OCI-LY3 (cell line): ENCODE results near the gene CAPN14.

Experiments
- H2AFZ ChIP-seq: fragments of 200-600, 300-600 bp; shearing (Covaris generic); 2 replicates; pipeline ENCODE4 v1.6.0; 2014; ENCODE audit warnings: antibody characterized with exemption, low read depth, low read length
- H3K27ac ChIP-seq: fragments of 200-600, 300-600 bp; sonication (generic); 2 replicates; pipeline ENCODE4 v1.5.1; 2014; ENCODE audit warnings: mild to moderate bottlenecking, low read length, moderate library complexity, mixed read lengths
- H3K27me3 ChIP-seq: fragments of 200-600, 300-600 bp; sonication (generic); 2 replicates; pipeline ENCODE4 v1.6.1; 2014; ENCODE audit warnings: low read depth, low read length, mixed read lengths
- H3K36me3 ChIP-seq: fragments of 200-600, 300-600 bp; sonication (generic); replicated peaks from 2 replicates; pipeline ENCODE3; 2014; ENCODE audit warnings: low read depth, low read length, mixed read lengths
- H3K4me1 ChIP-seq: fragments of 300-600, 200-600 bp; sonication (generic); 2 replicates; pipeline ENCODE4 v1.6.1; 2014; ENCODE audit warnings: low read length, mixed read lengths
- H3K4me2 ChIP-seq: fragments of 200-600, 300-600 bp; sonication (generic); 2 replicates; pipeline ENCODE4 v1.6.1; 2014; ENCODE audit warnings: low read length, mixed read lengths
- H3K4me3 ChIP-seq: fragments of 300-600, 200-600 bp; sonication (generic); 2 replicates; pipeline ENCODE4 v1.5.1; 2014; ENCODE audit warnings: antibody characterized with exemption, mild to moderate bottlenecking, low read length, moderate library complexity
- H3K79me2 ChIP-seq: fragments of 300-600, 200-600 bp; shearing (Covaris generic); 2 replicates; pipeline ENCODE4 v1.6.1; 2014; ENCODE audit warnings: mild to moderate bottlenecking, low read length, mixed read lengths
- H3K9ac ChIP-seq: fragments of 300-600, 200-600 bp; shearing (Covaris generic); 2 replicates; pipeline ENCODE4 v1.6.0; 2014; ENCODE audit warnings: mild to moderate bottlenecking, low read length, moderate library complexity
- H3K9me3 ChIP-seq: fragments of 200-600, 300-600 bp; shearing (Covaris generic); 2 replicates; pipeline ENCODE4 v1.6.1; 2014; ENCODE audit warnings: low read length, mixed read lengths; ENCODE audit not compliant: insufficient read depth
- H4K20me1 ChIP-seq: fragments of 200-600, 300-600 bp; sonication (generic); 2 replicates; pipeline ENCODE4 v1.6.1; 2016; ENCODE audit warnings: low read length, mixed read lengths; ENCODE audit not compliant: insufficient read depth
- EZH2phosphoT487 ChIP-seq: fragments of 200-600 bp; shearing (Covaris generic); IDR thresholded peaks from 2 replicates; pipeline ENCODE4 v1.6.1; 2018; ENCODE audit warnings: antibody characterized with exemption, mixed run types, low read depth
- TF ChIP-seq, protein P1 (sequence below): fragments of 200-600, 300-600 bp; sonication (generic); IDR thresholded peaks from 2 replicates; pipeline ENCODE4 v1.5.1; 2014; ENCODE audit warnings: antibody characterized with exemption, low read length, low read depth

CAPN14 gene

GRCh38 chr2:31236433-31237205 is 19.3 kb upstream of the CAPN14 start:
- H3K4me2 ChIP-seq: 0 out of 2 replicates have a peak overlapping the region, but pooled peaks have one; percentile 75
- H3K27me3 ChIP-seq: no peaks in the 10 kb centered on the region
- no peaks in the 10 kb centered on the region for H4K20me1 ChIP-seq
- peaks cover 37% of the 10 kb centered on the region for H3K4me1 ChIP-seq
- no peaks in the 10 kb centered on the region for H3K36me3 ChIP-seq
- peaks cover 6% of the 10 kb centered on the region; the same call in 1 of the 2 replicates for H3K79me2 ChIP-seq
- no peak overlapping the region for H3K27ac ChIP-seq
- H3K9me3 ChIP-seq: no peaks in the 10 kb centered on the region
- no peak overlapping the region for H2AFZ ChIP-seq
- H3K9ac ChIP-seq: no peak overlapping the region
- TF ChIP-seq, protein P1, sequence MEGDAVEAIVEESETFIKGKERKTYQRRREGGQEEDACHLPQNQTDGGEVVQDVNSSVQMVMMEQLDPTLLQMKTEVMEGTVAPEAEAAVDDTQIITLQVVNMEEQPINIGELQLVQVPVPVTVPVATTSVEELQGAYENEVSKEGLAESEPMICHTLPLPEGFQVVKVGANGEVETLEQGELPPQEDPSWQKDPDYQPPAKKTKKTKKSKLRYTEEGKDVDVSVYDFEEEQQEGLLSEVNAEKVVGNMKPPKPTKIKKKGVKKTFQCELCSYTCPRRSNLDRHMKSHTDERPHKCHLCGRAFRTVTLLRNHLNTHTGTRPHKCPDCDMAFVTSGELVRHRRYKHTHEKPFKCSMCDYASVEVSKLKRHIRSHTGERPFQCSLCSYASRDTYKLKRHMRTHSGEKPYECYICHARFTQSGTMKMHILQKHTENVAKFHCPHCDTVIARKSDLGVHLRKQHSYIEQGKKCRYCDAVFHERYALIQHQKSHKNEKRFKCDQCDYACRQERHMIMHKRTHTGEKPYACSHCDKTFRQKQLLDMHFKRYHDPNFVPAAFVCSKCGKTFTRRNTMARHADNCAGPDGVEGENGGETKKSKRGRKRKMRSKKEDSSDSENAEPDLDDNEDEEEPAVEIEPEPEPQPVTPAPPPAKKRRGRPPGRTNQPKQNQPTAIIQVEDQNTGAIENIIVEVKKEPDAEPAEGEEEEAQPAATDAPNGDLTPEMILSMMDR: no peak
- no peak for TF ChIP-seq EZH2phosphoT487
- no peak overlapping the region for H3K4me3 ChIP-seq

DNA sequence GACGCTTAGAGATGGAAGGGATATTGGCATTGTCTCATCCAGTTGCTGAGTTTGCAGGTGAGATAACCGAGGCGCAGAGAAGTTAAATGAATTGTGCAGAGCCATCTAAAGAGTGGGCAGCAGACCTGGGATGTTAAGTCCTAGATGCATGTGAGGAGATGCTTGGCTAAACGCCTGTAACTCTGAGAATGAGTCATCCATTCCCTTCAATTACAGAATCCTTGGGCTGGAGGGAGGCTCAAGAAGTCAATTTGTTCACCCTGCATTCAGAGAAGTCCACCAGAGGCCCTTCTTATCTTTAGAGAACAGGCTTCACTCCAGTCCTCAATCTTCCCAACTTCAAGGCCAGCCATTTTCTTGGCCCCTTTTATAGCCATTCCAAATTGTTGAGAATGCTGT is 18.2 kb upstream of the CAPN14 start:
- peaks cover 6% of the 10 kb centered on the region; the same call in 1 of the 2 replicates for H3K79me2 ChIP-seq
- no peaks in the 10 kb centered on the region for H3K27me3 ChIP-seq
- H3K9me3 ChIP-seq: no peaks in the 10 kb centered on the region
- H2AFZ ChIP-seq: no peak overlapping the region
- TF ChIP-seq, protein P1: no peak
- no peak for TF ChIP-seq EZH2phosphoT487
- peak overlapping the region; percentile 75 for H3K4me2 ChIP-seq
- peaks cover 28% of the 10 kb centered on the region for H3K4me1 ChIP-seq
- H4K20me1 ChIP-seq: no peaks in the 10 kb centered on the region
- no peak overlapping the region for H3K9ac ChIP-seq
- H3K27ac ChIP-seq: no peak overlapping the region
- no peaks in the 10 kb centered on the region for H3K36me3 ChIP-seq
- H3K4me3 ChIP-seq: peak overlapping the region; percentile 86; the same call in 1 of the 2 replicates

- Histone ChIP-seq H3K36me3 (no peaks in the 10 kb centered on the region), H3K9ac (peak overlapping the region; percentile 69), H3K27me3 (no peaks in the 10 kb centered on the region), H3K4me1 (peaks cover 28% of the 10 kb centered on the region), H3K79me2 (peaks cover 6% of the 10 kb centered on the region; the same call in 1 of the 2 replicates), H2AFZ (peak overlapping the region; percentile 78; the same call in 1 of the 2 replicates), H4K20me1 (no peaks in the 10 kb centered on the region), H3K27ac (no peak overlapping the region), H3K4me3 (peak overlapping the region; percentile 86), H3K9me3 (no peaks in the 10 kb centered on the region), H3K4me2 (peak overlapping the region; percentile 75)
- TF ChIP-seq EZH2phosphoT487: no peak
- TF ChIP-seq, protein P1: no peak
Measured at GRCh38 chr2:31234683-31235503, 17.6 kb upstream of the CAPN14 start.
